ENCODE measurements around the gene GCNT1. TPM values are rescaled to one million over a fixed set of nuclear protein-coding genes. Genes with fewer than 3 reads are reported as not detected.
A peak's percentile ranks its signal among the peaks of the same experiment; 100 is the strongest.

The GCNT1 gene
- total RNA-seq, 2 experiments from 2014 or later = 7.7 to 8.0 TPM

DNA sequence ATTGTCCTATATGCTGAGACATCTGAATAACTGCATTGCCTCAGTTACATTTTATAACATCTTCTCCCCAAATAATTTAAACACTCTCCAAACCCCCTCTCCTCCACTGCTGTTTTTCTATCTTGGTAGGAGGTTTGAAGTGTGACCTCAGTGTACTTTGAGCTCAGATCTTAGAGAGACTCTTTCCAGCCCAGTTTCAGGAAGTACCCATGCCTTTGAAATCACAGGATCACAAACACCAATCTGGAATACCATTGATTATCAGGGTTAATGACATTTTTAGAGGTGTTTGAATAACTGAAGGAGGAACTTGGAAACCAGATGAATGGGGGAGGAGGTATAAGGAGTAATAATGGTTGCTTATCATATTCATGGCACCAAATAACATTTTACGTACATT, 93.2 kb downstream of the GCNT1 start:
- H3K4me1 Mint-ChIP-seq (ENCODE audit: low read depth) = peaks cover 12% of the 10 kb centered on the region
- no peaks in the 10 kb centered on the region for H3K36me3 Mint-ChIP-seq (ENCODE audit: low read depth)
- H3K27ac Mint-ChIP-seq = no peak overlapping the region
- POLR2A ChIA-PET = no interaction called here
- no peak overlapping the region for H3K4me3 Mint-ChIP-seq
- peaks cover 16% of the 10 kb centered on the region for H3K27me3 Mint-ChIP-seq (ENCODE audit: low read depth)
- CTCF ChIA-PET = no interaction called here
- no peaks in the 10 kb centered on the region for H3K9me3 Mint-ChIP-seq (ENCODE audit: insufficient read depth)
- DNase-seq (no peak), ATAC-seq (no peak)

GRCh38 chr9:76552751-76553455, 93.9 kb downstream of the GCNT1 start:
- no peaks in the 10 kb centered on the region for H3K36me3 Mint-ChIP-seq (ENCODE audit: low read depth)

DNA sequence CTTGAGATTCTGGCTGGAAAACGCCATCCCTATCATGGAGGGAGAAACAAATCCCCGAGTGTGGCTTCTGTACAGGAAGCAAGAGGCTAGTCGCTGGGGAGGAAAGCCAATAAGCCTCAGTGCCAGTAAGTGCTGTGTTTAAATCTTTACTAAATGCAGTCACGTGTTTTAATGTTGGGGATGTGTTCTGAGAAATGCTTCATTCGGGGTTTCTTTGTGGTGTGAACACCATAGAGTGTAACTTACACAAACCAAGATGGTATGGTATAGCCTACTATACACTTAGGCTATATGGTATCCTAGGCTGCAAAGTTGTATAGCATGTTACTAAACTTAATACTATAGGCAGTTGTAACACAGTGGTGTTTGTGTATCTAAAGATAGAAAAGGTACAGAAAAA, 94.7 kb downstream of the GCNT1 start:
- ATAC-seq = peak; percentile 60
- CTCF ChIA-PET = no interaction called here
- H3K27ac Mint-ChIP-seq = no peak overlapping the region

More at GRCh38 chr9:76552751-76553455, 93.9 kb downstream of the GCNT1 start:
- Mint-ChIP-seq H3K27ac (no peak overlapping the region), H3K4me1 (ENCODE audit: low read depth) (peaks cover 12% of the 10 kb centered on the region), H3K4me3 (no peak overlapping the region), H3K27me3 (ENCODE audit: low read depth) (peaks cover 22% of the 10 kb centered on the region), H3K9me3 (ENCODE audit: insufficient read depth) (no peaks in the 10 kb centered on the region)
- DNase-seq = no peak
- ATAC-seq = no peak
- POLR2A ChIA-PET = no interaction called here
- CTCF ChIA-PET = no interaction called here

More for the DNA sequence above, 94.7 kb downstream of the GCNT1 start:
- H3K4me3 Mint-ChIP-seq = no peak overlapping the region
- POLR2A ChIA-PET = no interaction called here
- peaks cover 27% of the 10 kb centered on the region for H3K27me3 Mint-ChIP-seq (ENCODE audit: low read depth)
- no peaks in the 10 kb centered on the region for H3K9me3 Mint-ChIP-seq (ENCODE audit: insufficient read depth)
- no peak for DNase-seq
- H3K36me3 Mint-ChIP-seq (ENCODE audit: low read depth) = no peaks in the 10 kb centered on the region
- peaks cover 12% of the 10 kb centered on the region for H3K4me1 Mint-ChIP-seq (ENCODE audit: low read depth)

Other genes with a start within 250 kb of the GCNT1 start
- 10 to 100 TPM; 18.2 to 21.5 TPM for gene RFK, start 64.8 kb upstream of the GCNT1 start, total RNA-seq